ENCODE data around the gene ERCC5. TPM values are rescaled to one million over a fixed set of nuclear protein-coding genes. Genes with fewer than 3 reads are reported as not detected.

Gene ERCC5
- 39.4 and 43.0 TPM in 2 replicates for total RNA-seq

DNA sequence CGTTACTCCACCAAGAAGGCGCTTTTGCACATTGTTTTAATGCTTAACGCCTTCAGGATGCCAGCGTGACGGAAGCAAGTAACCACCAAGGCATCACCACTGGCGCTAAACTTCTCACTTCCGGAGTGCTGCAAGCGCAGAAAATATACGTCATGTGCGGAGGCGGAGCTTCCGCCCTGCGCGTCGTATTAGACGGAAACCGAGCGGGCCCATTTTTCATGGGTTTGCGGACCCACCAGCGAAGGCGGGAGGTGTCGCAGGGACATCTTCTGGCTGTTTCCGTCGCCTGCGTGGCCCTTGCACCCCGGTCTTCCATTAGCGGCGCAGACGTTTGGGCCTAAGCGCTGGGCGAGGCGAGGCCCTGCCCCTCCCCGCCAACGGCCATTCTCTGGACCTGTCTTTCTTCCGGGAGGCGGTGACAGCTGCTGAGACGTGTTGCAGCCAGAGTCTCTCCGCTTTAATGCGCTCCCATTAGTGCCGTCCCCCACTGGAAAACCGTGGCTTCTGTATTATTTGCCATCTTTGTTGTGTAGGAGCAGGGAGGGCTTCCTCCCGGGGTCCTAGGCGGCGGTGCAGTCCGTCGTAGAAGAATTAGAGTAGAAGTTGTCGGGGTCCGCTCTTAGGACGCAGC is at the start of gene ERCC5:
TSS of gene ERCC5 (plus strand) at position 403 of the 631 bp plus-strand sequence. CDS start 235 bp downstream, outside the sequence.
- peak within 1 kb of the TSS; percentile 91 for H3K4me3 ChIP-seq (ENCODE audit: low read depth, low read length)
- peak; percentile 80 for DNase-seq (ENCODE audit: low read depth)
- TF ChIP-seq, protein P1, sequence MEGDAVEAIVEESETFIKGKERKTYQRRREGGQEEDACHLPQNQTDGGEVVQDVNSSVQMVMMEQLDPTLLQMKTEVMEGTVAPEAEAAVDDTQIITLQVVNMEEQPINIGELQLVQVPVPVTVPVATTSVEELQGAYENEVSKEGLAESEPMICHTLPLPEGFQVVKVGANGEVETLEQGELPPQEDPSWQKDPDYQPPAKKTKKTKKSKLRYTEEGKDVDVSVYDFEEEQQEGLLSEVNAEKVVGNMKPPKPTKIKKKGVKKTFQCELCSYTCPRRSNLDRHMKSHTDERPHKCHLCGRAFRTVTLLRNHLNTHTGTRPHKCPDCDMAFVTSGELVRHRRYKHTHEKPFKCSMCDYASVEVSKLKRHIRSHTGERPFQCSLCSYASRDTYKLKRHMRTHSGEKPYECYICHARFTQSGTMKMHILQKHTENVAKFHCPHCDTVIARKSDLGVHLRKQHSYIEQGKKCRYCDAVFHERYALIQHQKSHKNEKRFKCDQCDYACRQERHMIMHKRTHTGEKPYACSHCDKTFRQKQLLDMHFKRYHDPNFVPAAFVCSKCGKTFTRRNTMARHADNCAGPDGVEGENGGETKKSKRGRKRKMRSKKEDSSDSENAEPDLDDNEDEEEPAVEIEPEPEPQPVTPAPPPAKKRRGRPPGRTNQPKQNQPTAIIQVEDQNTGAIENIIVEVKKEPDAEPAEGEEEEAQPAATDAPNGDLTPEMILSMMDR (conservative IDR thresholded peaks at IDR 0.05; ENCODE audit: low read depth, low read length), result no peak

DNA sequence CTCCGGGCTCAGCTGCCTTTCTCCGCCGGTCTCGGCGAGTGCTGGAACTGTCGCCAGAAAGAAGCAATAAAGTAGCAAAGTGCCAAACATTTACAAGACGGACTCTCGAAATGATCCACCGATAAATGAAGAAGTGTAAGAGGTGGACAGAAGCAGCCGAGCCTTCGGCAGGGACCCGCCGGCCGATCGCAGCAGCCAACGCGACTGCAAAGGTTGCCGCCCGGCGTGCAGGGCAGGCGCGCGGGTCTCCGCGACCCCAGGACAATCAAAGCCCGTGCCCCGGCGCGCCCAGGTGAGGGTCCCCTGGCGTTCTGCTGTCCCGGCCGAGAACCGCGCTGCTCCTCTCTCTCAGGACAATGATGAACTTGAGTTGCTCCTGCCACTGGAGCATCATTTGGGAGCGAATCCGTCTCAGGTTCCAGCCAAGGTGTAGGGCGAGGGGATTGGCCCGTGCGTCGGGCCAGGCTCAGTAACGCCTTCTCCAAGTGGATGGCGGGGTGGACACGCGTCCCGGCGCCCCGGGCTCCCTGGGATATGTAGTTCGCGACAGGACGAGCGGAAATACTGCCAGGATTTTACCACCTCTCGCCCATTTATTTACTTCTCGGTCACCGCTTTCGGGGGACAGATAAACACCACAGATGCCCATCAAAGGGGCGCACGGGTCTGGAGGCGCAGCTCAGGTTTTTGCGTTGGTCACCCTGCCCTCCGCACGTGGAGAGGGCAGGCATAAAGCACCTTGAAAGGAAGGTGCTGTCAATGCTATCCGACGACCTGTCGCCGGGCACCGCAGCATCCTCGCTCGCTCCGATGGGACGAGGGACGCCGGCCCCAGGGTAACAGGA is 47.0 kb upstream of the ERCC5 start, which contains the start of the genes BIVM and POGLUT2:
TSS of gene BIVM (plus strand) at position 539 of the 845 bp plus-strand sequence. CDS start 8,149 bp downstream, outside the sequence.
TSS of gene POGLUT2 (minus strand) at position 396 of the 845 bp plus-strand sequence. CDS start at position 90, 306 bp downstream.
- H3K4me3 ChIP-seq (ENCODE audit: low read depth, low read length), result peak within 1 kb of the TSS; percentile 84
- TF ChIP-seq, protein P1 (conservative IDR thresholded peaks at IDR 0.05; ENCODE audit: low read depth, low read length), result no peak

DNA sequence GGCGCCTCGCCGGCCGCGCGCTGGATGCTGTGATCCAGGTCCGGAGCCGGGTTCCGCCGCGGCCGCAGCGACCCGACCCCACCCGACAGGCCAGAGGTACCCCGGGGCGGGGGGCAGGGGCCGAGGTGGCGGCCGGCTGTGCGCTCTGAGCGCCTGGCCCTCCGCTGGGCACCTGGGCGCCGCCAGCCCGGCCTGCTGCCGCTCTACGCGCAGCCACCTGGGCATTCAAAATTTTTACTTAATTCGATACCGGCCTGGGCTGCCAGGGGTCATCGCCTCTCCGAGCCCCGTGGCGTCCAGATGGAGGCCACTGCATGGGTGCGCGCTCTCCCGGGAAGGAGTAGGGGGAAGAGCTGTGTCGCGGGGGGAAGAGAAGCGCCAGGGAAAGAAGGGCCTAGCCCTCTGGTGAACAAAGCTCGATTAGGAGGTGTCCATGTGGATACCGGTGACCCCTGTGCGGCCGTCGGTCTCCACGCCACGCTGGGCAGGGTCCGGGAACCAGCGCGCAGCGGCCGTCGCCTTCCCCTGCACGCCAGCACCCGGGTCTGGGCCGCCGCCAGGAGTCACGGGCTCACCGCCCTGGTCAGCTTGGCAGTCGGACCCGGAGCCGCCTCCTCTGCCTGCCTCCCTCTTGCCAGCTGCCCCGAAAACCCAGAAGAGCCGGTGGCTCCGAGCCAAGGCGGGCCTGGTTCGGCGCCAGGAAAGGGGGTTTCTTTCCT is 46.2 kb upstream of the ERCC5 start:
- no peak for DNase-seq (ENCODE audit: low read depth)
- H3K4me3 ChIP-seq (ENCODE audit: low read depth, low read length), result peak overlapping the region; percentile 84
- TF ChIP-seq, protein P1 (conservative IDR thresholded peaks at IDR 0.05; ENCODE audit: low read depth, low read length), result no peak

More for the DNA sequence above, 47.0 kb upstream of the ERCC5 start, which contains the start of the genes BIVM and POGLUT2:
- DNase-seq (ENCODE audit: low read depth), result no peak

DNA sequence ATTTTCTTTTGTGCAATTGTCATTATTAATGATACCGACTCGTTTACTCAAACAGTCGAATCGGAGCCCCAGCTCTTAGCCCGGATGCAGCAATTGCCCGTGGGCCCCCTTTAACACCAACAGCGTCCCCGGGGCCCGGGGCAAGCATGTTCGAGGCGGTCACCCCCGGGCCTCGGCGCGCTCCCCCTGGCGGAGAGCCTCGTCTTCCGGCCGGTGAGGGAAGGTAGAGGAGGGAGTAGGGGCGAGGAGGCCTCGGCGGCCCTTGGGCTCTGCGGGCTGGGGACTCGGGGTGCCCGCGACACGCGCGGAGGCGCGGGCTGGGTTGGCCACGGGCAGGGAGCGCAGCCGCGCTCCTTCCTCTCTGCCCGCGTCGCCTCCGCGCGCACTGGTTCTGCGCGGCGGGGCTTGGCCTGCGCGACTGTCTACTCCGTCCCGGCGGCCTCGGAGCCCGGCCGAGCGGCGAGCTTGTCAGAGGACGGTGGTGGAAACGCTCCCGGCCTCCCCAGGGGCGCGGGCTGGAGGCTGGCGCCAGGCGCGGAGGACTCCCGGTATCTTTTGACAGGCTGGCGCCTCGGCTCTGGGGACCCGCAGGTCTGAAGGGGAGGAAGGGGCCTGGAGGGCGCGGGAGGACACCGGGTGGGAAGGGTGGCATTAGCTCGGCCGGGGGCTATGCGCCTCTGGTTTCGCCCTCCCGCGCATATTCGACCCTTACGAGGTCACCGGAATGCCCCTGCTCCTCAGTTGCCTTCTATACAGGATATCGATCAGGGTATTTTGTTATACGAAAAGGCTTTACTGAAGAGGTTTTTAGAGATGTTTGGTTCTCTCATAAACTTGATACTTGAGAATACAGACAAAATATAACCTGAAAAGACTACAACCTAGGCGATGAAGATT is 45.4 kb upstream of the ERCC5 start:
- DNase-seq (ENCODE audit: low read depth), result no peak
- TF ChIP-seq, protein P1 (conservative IDR thresholded peaks at IDR 0.05; ENCODE audit: low read depth, low read length), result peak; percentile 70
- peak overlapping the region; percentile 84 for H3K4me3 ChIP-seq (ENCODE audit: low read depth, low read length)

DNA sequence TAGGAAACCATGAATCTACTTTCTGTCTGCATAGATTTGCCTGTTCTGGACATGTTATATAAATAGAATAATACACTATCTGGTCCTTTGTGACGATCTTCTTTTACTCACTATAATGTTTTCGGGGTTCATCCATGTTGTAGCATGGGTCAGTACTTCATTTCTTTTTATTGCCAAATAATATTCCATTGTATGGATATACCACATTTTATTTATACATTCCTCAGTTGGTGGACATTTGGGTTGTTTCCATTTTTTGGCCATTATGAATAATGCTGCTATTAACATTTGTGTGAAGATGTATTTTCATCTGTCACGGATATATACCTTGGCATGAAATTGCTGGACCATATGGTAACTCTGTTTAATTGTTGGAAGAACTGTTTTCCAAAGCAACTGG is 40.2 kb upstream of the ERCC5 start:
- DNase-seq (ENCODE audit: low read depth), result no peak
- TF ChIP-seq, protein P1 (conservative IDR thresholded peaks at IDR 0.05; ENCODE audit: low read depth, low read length), result no peak
- no peak overlapping the region for H3K4me3 ChIP-seq (ENCODE audit: low read depth, low read length)

DNA sequence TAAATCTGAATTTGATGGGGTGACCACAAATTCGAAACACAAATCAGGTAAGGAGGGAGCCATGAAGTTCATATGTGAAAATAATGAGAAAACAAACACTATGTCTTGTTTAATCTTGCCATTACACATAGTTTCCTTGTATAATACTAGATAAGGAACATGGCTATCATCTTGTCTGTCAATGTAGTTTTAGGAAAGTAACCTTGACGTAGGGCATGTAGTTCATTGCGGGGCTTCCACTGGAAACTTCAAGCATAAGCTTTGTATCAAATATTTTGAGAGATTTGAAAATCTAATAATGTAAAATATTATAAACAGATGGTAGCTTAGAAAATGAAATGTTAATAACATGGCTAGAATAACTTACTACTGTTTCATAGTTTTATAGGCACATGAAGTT is 38.1 kb upstream of the ERCC5 start:
- DNase-seq (ENCODE audit: low read depth), result no peak
- TF ChIP-seq, protein P1 (conservative IDR thresholded peaks at IDR 0.05; ENCODE audit: low read depth, low read length), result no peak
- H3K4me3 ChIP-seq (ENCODE audit: low read depth, low read length), result no peak overlapping the region
